Measurements from ENCODE around the gene INVS. TPM values are rescaled to one million over a fixed set of nuclear protein-coding genes. Genes with fewer than 3 reads are reported as not detected.

Gene INVS
- total RNA-seq, 2 experiments from 2014 or later, result 13.1 to 13.2 TPM

GRCh38 chr9:100285080-100285479 is 186.0 kb downstream of the INVS start:
- no peak overlapping the region for H3K27ac Mint-ChIP-seq
- H3K9me3 Mint-ChIP-seq, result peaks cover 3% of the 10 kb centered on the region
- ChIA-PET POLR2A (no interaction called here), CTCF (no interaction called here)
- no peak overlapping the region for H3K4me3 Mint-ChIP-seq
- peaks cover 44% of the 10 kb centered on the region for H3K36me3 Mint-ChIP-seq (ENCODE audit: low read depth)
- no peaks in the 10 kb centered on the region for H3K27me3 Mint-ChIP-seq
- DNase-seq, result no peak
- no peaks in the 10 kb centered on the region for H3K4me1 Mint-ChIP-seq

DNA sequence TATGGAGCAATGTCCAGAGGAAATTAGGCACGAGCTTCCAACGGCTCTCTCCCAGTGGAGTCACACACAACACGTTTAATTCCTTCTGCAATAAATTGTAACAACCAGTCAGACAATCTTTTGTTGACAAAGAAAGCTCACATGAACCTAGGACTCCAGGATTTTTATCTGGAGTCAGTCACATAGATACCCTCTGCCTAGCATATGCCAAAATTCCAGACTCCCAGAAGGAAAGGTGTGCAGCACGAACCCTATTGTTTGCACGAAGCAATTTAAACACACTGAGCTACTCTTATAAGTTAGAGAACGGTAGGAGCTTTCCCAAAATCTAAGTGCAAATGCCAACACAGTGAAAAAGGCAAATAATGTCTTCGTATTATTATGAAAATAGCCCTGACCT is 186.6 kb downstream of the INVS start:
- H3K4me3 Mint-ChIP-seq, result no peak overlapping the region
- no peak for DNase-seq
- H3K4me1 Mint-ChIP-seq, result no peaks in the 10 kb centered on the region
- H3K27me3 Mint-ChIP-seq, result no peaks in the 10 kb centered on the region
- H3K36me3 Mint-ChIP-seq (ENCODE audit: low read depth), result peaks cover 45% of the 10 kb centered on the region
- CTCF ChIA-PET, result no interaction called here
- peaks cover 3% of the 10 kb centered on the region for H3K9me3 Mint-ChIP-seq
- no peak overlapping the region for H3K27ac Mint-ChIP-seq
- POLR2A ChIA-PET, result no interaction called here

DNA sequence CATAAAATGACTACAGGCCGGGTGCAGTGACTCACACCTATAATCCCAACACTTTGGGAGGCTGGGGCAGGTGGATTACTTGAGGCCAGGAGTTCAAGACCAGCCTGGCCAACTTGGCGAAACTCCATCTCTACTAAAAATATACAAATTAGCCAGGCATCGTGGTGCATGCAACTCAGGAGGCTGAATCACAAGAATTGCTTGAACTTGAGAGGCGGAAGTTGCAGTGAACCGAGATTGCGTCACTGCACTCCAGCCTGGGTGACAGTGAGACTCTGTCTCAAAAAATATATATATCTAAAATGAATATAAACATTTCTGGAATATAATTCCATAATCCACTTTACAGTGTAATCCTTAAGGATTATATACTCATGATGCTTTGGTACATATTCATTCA is 187.2 kb downstream of the INVS start:
- Mint-ChIP-seq H3K4me1 (no peaks in the 10 kb centered on the region), H3K27ac (no peak overlapping the region), H3K4me3 (no peak overlapping the region), H3K9me3 (peaks cover 3% of the 10 kb centered on the region), H3K27me3 (no peaks in the 10 kb centered on the region), H3K36me3 (ENCODE audit: low read depth) (peaks cover 47% of the 10 kb centered on the region)
- no peak for DNase-seq
- ChIA-PET CTCF (no interaction called here), POLR2A (no interaction called here)

GRCh38 chr9:100287186-100287585 is 188.1 kb downstream of the INVS start:
- Mint-ChIP-seq H3K4me3 (no peak overlapping the region), H3K9me3 (peaks cover 5% of the 10 kb centered on the region), H3K27ac (no peak overlapping the region), H3K36me3 (ENCODE audit: low read depth) (peaks cover 56% of the 10 kb centered on the region), H3K27me3 (no peaks in the 10 kb centered on the region), H3K4me1 (no peaks in the 10 kb centered on the region)
- ChIA-PET CTCF (no interaction called here), POLR2A (no interaction called here)
- DNase-seq, result no peak

GRCh38 chr9:100290714-100291113 is 191.7 kb downstream of the INVS start:
- Mint-ChIP-seq H3K27ac (no peak overlapping the region), H3K27me3 (no peaks in the 10 kb centered on the region), H3K36me3 (ENCODE audit: low read depth) (peaks cover 56% of the 10 kb centered on the region), H3K9me3 (peaks cover 2% of the 10 kb centered on the region), H3K4me1 (no peaks in the 10 kb centered on the region), H3K4me3 (no peak overlapping the region)
- ChIA-PET POLR2A (no interaction called here), CTCF (no interaction called here)
- DNase-seq, result no peak

DNA sequence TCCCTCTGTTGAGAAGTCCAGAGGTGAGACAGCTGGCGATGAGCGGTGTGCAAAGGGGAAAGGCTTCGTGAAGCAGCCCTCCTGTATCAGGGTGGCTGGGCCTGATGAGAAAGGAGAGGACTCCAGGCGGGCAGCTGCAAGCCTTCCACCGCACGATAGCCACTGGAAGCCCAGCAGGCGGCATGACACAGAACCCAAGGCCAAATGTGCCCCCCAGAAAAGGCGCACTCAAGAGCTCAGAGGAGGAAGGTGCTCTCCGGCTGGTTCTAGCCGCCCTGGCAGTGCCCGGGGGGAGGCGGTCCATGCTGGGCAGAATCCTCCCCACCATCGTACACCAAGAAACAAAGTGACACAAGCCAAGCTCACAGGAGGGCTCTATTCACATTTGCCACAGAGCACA is 193.4 kb downstream of the INVS start:
- Mint-ChIP-seq H3K27ac (no peak overlapping the region), H3K27me3 (no peaks in the 10 kb centered on the region), H3K4me1 (no peaks in the 10 kb centered on the region), H3K4me3 (no peak overlapping the region), H3K9me3 (peaks cover 2% of the 10 kb centered on the region), H3K36me3 (ENCODE audit: low read depth) (peaks cover 51% of the 10 kb centered on the region)
- POLR2A ChIA-PET, result no interaction called here
- CTCF ChIA-PET, result no interaction called here
- no peak for DNase-seq

- Mint-ChIP-seq H3K4me1 (no peaks in the 10 kb centered on the region), H3K9me3 (peaks cover 2% of the 10 kb centered on the region), H3K36me3 (ENCODE audit: low read depth) (peaks cover 51% of the 10 kb centered on the region), H3K27ac (no peak overlapping the region), H3K4me3 (no peak overlapping the region), H3K27me3 (no peaks in the 10 kb centered on the region)
- POLR2A ChIA-PET, result no interaction called here
- no peak for DNase-seq
- CTCF ChIA-PET, result no interaction called here
Observed at GRCh38 chr9:100294341-100294740, 195.3 kb downstream of the INVS start.

GRCh38 chr9:100294806-100295205 is 195.8 kb downstream of the INVS start:
- Mint-ChIP-seq H3K36me3 (ENCODE audit: low read depth) (peaks cover 48% of the 10 kb centered on the region), H3K27ac (no peak overlapping the region), H3K9me3 (peaks cover 2% of the 10 kb centered on the region), H3K27me3 (no peaks in the 10 kb centered on the region), H3K4me3 (no peak overlapping the region), H3K4me1 (no peaks in the 10 kb centered on the region)
- no peak for DNase-seq
- CTCF ChIA-PET, result no interaction called here
- POLR2A ChIA-PET, result no interaction called here

DNA sequence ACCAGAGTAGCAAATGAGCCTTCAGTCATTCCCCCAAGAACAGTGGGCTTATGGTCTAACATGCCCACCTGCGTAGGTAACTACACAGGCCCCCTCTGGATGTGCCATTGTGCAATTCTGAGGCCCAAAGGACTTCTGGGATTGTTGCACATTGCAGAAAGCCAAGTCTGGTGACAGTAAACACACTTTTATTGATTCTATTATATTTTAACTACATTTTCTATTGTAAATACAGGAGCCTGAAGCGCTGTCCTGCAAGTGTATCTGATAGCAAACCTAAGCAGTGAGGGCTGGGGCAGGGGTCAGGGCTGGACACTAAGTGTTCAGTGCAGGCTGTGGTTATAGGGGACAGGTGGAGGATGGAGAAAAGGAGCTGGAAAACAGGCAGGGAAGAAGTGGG is 196.2 kb downstream of the INVS start:
- Mint-ChIP-seq H3K27me3 (no peaks in the 10 kb centered on the region), H3K27ac (no peak overlapping the region), H3K36me3 (ENCODE audit: low read depth) (peaks cover 44% of the 10 kb centered on the region), H3K9me3 (peaks cover 2% of the 10 kb centered on the region), H3K4me1 (no peaks in the 10 kb centered on the region), H3K4me3 (no peak overlapping the region)
- DNase-seq, result no peak
- ChIA-PET POLR2A (no interaction called here), CTCF (no interaction called here)

DNA sequence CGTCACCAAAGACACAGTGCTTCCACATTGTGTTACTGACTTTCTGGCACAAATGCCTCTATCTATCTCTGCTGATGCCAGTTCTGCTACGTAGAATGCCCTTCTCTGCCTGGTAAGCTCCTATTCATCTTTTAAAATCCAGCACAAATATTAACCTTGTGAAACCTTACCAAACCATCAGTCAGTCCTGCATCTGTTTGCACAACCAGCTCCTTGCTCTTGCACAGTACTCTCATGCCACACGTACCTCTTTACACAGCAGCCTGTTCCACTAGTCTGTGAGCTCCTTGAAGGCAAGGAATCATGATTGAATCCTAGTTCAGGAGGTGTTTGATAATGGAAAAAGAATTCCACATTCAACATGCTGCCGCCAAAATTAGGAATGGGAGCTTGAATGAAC is 197.4 kb downstream of the INVS start:
- Mint-ChIP-seq H3K9me3 (peaks cover under 1% of the 10 kb centered on the region), H3K27ac (no peak overlapping the region), H3K27me3 (no peaks in the 10 kb centered on the region), H3K4me3 (no peak overlapping the region), H3K36me3 (ENCODE audit: low read depth) (peaks cover 49% of the 10 kb centered on the region), H3K4me1 (no peaks in the 10 kb centered on the region)
- no peak for DNase-seq
- POLR2A ChIA-PET, result no interaction called here
- CTCF ChIA-PET, result interaction anchor here (1.0 to 1.1 kb wide), 2 partner anchors 15 to 25 kb away, joined by 3 read pairs; no protein-coding TSS in a partner anchor

DNA sequence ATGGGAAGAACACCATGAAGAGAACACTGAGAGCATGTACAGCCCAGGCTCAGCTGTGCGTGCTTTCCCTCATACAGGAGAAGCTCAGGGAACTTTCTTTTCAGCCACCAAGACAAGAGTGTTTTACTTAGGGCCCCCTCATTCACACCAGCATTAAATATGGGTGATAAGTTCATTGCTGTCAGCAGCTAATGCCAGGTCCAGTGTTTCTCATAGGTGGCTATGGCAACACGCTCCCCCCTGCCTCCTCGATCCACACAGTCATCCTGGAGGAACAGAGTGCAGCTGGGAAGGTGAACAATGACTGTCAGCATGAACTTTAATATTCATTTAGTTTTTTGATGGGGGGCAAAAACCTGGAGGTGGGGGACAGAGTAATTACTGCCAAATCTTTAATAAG is 199.3 kb downstream of the INVS start:
- ChIA-PET POLR2A (no interaction called here), CTCF (no interaction called here)
- Mint-ChIP-seq H3K36me3 (ENCODE audit: low read depth) (peaks cover 45% of the 10 kb centered on the region), H3K4me1 (no peaks in the 10 kb centered on the region), H3K4me3 (no peak overlapping the region), H3K9me3 (no peaks in the 10 kb centered on the region), H3K27ac (no peak overlapping the region), H3K27me3 (no peaks in the 10 kb centered on the region)
- DNase-seq, result no peak

DNA sequence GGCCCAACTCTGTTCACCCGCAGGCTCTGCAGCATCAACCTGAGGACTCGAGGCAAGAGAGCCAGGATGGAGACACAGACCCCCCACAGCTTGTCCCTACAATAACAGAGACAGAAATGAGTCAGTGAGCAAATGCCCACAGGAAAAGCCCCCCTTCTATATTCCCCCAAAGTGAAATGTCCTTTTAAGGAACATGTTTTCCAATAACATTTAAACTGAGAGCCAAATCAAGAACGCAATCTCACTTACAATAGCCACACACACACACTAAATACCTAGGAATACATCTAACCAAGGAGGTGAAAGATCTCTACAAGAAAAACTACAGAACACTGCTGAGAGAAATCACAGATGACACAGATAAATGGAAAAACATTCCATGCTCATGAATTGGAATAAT is 204.7 kb downstream of the INVS start:
- Mint-ChIP-seq H3K9me3 (no peaks in the 10 kb centered on the region), H3K4me3 (no peak overlapping the region), H3K27me3 (no peaks in the 10 kb centered on the region), H3K4me1 (no peaks in the 10 kb centered on the region), H3K36me3 (ENCODE audit: low read depth) (peaks cover 67% of the 10 kb centered on the region), H3K27ac (no peak overlapping the region)
- no peak for DNase-seq
- ChIA-PET CTCF (no interaction called here), POLR2A (no interaction called here)

DNA sequence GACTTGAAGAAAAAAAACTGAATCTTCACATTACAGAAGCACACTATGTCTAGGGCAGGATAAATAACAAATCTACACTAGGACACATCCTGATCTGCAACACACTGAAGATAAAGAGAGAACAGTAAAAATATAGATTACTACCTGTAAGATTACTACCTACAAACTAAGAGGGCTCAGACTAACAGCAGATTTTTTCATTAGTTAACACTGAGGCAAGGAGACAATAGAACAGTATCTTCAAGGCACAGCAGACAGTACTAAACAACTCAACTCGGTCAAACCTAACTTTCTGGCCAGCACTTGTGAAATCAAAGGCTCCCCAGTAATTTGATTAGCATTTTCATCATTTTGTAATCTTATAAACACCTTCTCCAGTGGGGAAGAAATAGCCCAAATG is 207.2 kb downstream of the INVS start:
- H3K27me3 Mint-ChIP-seq, result no peaks in the 10 kb centered on the region
- H3K4me1 Mint-ChIP-seq, result no peaks in the 10 kb centered on the region
- no peak overlapping the region for H3K27ac Mint-ChIP-seq
- H3K36me3 Mint-ChIP-seq (ENCODE audit: low read depth), result peaks cover 70% of the 10 kb centered on the region
- H3K4me3 Mint-ChIP-seq, result no peak overlapping the region
- ChIA-PET CTCF (no interaction called here), POLR2A (no interaction called here)
- no peaks in the 10 kb centered on the region for H3K9me3 Mint-ChIP-seq
- no peak for DNase-seq

- Mint-ChIP-seq H3K36me3 (ENCODE audit: low read depth) (peaks cover 71% of the 10 kb centered on the region), H3K27me3 (no peaks in the 10 kb centered on the region), H3K4me1 (peaks cover 1% of the 10 kb centered on the region), H3K27ac (no peak overlapping the region), H3K4me3 (no peak overlapping the region), H3K9me3 (no peaks in the 10 kb centered on the region)
- POLR2A ChIA-PET, result no interaction called here
- no peak for DNase-seq
- CTCF ChIA-PET, result no interaction called here
Observed at GRCh38 chr9:100307080-100307479, 208.0 kb downstream of the INVS start.

- H3K4me1 Mint-ChIP-seq, result peaks cover 1% of the 10 kb centered on the region
- POLR2A ChIA-PET, result no interaction called here
- no peak overlapping the region for H3K4me3 Mint-ChIP-seq
- peaks cover 60% of the 10 kb centered on the region for H3K36me3 Mint-ChIP-seq (ENCODE audit: low read depth)
- CTCF ChIA-PET, result no interaction called here
- H3K27me3 Mint-ChIP-seq, result no peaks in the 10 kb centered on the region
- no peaks in the 10 kb centered on the region for H3K9me3 Mint-ChIP-seq
- H3K27ac Mint-ChIP-seq, result no peak overlapping the region
- no peak for DNase-seq
Observed at GRCh38 chr9:100308965-100309564, 210.0 kb downstream of the INVS start.
